Measurements from ENCODE around the gene GRPR.

- TF ChIP-seq REST (IDR thresholded peaks at IDR 0.05; ENCODE audit: insufficient read depth in 1 of 2, low read depth in 2 of 2, low read length in 2 of 2), result no peak
- no peak for TF ChIP-seq POLR2AphosphoS5 (IDR thresholded peaks at IDR 0.05; ENCODE audit: low read depth, low read length)
Measured at GRCh38 chrX:16114611-16115010, 8.8 kb upstream of the GRPR start.
